DND-41 (cell line): ENCODE data around the gene NRG3.

Source experiments
- ATAC-seq: fragments of 200-7000 bp; cut with Tn5 transposase; 3 replicates; pipeline ENCODE4 v1.9.1; 2021; ENCODE audit warnings: low read depth; ENCODE audit not compliant: insufficient read depth
- DNase-seq: peaks from one replicate; pipeline ENCODE4 v3.0.0-alpha.2; 2020
- H2AFZ ChIP-seq: 2 replicates; pipeline ENCODE4 v1.6.0; 2012; ENCODE audit warnings: low read depth, low read length
- H3K27ac ChIP-seq: 2 replicates; pipeline ENCODE4 v1.5.1; 2012; ENCODE audit warnings: low read length, inconsistent platforms
- H3K27me3 ChIP-seq: fragments of 200-600 bp; sonication (generic); 2 replicates; pipeline ENCODE4 v1.6.0; 2012; ENCODE audit warnings: low read length, mild to moderate bottlenecking, inconsistent platforms; ENCODE audit not compliant: insufficient read depth, poor library complexity
- H3K36me3 ChIP-seq: 2 replicates; pipeline ENCODE4 v1.5.1; 2012; ENCODE audit warnings: low read length, inconsistent platforms; ENCODE audit not compliant: insufficient read depth
- H3K4me1 ChIP-seq: 2 replicates; pipeline ENCODE4 v1.5.1; 2012; ENCODE audit warnings: mild to moderate bottlenecking, low read length; ENCODE audit not compliant: insufficient read depth
- H3K4me2 ChIP-seq: 2 replicates; pipeline ENCODE4 v1.6.0; 2012; ENCODE audit warnings: mild to moderate bottlenecking, moderate library complexity, low read length, inconsistent platforms; ENCODE audit not compliant: insufficient read depth
- H3K4me3 ChIP-seq, 2 experiments: fragments of 200-600 bp in 1 of 2; shearing (Covaris generic) in 1 of 2; 2 replicates each; pipeline ENCODE4 v1.5.1; 2012 to 2016; ENCODE audit warnings: inconsistent platforms in 2 of 2, low read length in 2 of 2, mild to moderate bottlenecking in 2 of 2, low read depth in 1 of 2, moderate library complexity in 1 of 2
- H3K79me2 ChIP-seq: 2 replicates; pipeline ENCODE4 v1.6.0; 2012; ENCODE audit warnings: low read length, inconsistent platforms; ENCODE audit not compliant: insufficient read depth
- H3K9ac ChIP-seq: 2 replicates; pipeline ENCODE4 v1.6.0; 2012; ENCODE audit warnings: low read depth, mild to moderate bottlenecking, inconsistent platforms, low read length, moderate library complexity
- H3K9me3 ChIP-seq: 2 replicates; pipeline ENCODE4 v1.5.1; 2012; ENCODE audit warnings: low read length, moderate library complexity, mild to moderate bottlenecking, inconsistent platforms; ENCODE audit not compliant: insufficient read depth, severe bottlenecking
- H4K20me1 ChIP-seq: 2 replicates; pipeline ENCODE4 v1.6.0; 2012; ENCODE audit warnings: low read length; ENCODE audit not compliant: insufficient read depth
- EZH2 ChIP-seq: IDR thresholded peaks from 3 replicates; pipeline ENCODE4 v1.6.1; 2012; ENCODE audit warnings: borderline replicate concordance, low read depth, mild to moderate bottlenecking, moderate library complexity, low read length, inconsistent platforms; ENCODE audit not compliant: severe bottlenecking
- TF ChIP-seq, protein P1 (sequence below): IDR thresholded peaks from 2 replicates; pipeline ENCODE4 v1.5.1; 2012; ENCODE audit warnings: borderline replicate concordance, low read length, moderate library complexity, mild to moderate bottlenecking; ENCODE audit not compliant: poor library complexity, severe bottlenecking; ENCODE audit errors: extremely low read depth

NRG3 gene

DNA sequence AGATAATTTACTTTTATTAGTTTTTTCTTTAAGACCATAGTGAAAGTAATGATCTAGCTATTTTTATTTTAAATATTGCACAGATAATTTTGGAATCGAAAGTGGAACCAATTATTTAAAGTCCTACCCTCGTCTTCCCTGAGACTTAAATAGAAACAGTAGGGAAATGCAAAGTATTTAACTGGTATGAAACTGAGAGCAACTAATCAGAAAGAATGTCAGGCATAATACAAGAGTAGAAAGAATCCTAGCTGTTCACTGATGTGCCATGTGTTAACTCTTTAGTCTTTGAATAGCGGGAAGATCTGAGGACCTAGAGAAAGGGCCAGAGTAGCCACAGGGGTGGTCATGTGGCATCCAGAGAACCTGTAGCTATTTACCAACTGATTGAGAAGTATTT is 630.0 kb downstream of the NRG3 start:
- Histone ChIP-seq H3K9me3 (no peaks in the 10 kb centered on the region), H3K4me2 (no peak overlapping the region), H3K9ac (no peak overlapping the region), H3K27me3 (no peaks in the 10 kb centered on the region), H3K79me2 (no peaks in the 10 kb centered on the region), H2AFZ (no peak overlapping the region), H3K27ac (no peak overlapping the region), H3K4me3 (no peak overlapping the region), H3K4me1 (no peaks in the 10 kb centered on the region), H3K36me3 (no peaks in the 10 kb centered on the region), H4K20me1 (no peaks in the 10 kb centered on the region)
- ATAC-seq (no peak), DNase-seq (no peak)
- no peak for TF ChIP-seq EZH2
- TF ChIP-seq, protein P1, sequence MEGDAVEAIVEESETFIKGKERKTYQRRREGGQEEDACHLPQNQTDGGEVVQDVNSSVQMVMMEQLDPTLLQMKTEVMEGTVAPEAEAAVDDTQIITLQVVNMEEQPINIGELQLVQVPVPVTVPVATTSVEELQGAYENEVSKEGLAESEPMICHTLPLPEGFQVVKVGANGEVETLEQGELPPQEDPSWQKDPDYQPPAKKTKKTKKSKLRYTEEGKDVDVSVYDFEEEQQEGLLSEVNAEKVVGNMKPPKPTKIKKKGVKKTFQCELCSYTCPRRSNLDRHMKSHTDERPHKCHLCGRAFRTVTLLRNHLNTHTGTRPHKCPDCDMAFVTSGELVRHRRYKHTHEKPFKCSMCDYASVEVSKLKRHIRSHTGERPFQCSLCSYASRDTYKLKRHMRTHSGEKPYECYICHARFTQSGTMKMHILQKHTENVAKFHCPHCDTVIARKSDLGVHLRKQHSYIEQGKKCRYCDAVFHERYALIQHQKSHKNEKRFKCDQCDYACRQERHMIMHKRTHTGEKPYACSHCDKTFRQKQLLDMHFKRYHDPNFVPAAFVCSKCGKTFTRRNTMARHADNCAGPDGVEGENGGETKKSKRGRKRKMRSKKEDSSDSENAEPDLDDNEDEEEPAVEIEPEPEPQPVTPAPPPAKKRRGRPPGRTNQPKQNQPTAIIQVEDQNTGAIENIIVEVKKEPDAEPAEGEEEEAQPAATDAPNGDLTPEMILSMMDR = no peak

GRCh38 chr10:82506680-82507376 is 631.8 kb downstream of the NRG3 start:
- Histone ChIP-seq H3K9me3 (no peaks in the 10 kb centered on the region), H3K4me2 (no peak overlapping the region), H3K9ac (no peak overlapping the region), H3K4me3 (no peak overlapping the region), H3K4me1 (no peaks in the 10 kb centered on the region), H3K27ac (no peak overlapping the region), H3K27me3 (no peaks in the 10 kb centered on the region), H4K20me1 (no peaks in the 10 kb centered on the region), H3K36me3 (no peaks in the 10 kb centered on the region), H3K79me2 (no peaks in the 10 kb centered on the region), H2AFZ (no peak overlapping the region)
- DNase-seq (no peak), ATAC-seq (no peak)
- TF ChIP-seq EZH2 = no peak
- TF ChIP-seq, protein P1 = no peak

- no peak for DNase-seq
- Histone ChIP-seq H3K27ac (no peak overlapping the region), H3K27me3 (no peaks in the 10 kb centered on the region), H3K4me3 (no peak overlapping the region), H3K9ac (no peak overlapping the region), H3K79me2 (no peaks in the 10 kb centered on the region), H2AFZ (no peak overlapping the region), H3K36me3 (no peaks in the 10 kb centered on the region), H3K4me1 (no peaks in the 10 kb centered on the region), H3K4me2 (no peak overlapping the region), H4K20me1 (no peaks in the 10 kb centered on the region), H3K9me3 (no peaks in the 10 kb centered on the region)
- ATAC-seq = no peak
- TF ChIP-seq, protein P1 = no peak
- TF ChIP-seq EZH2 = no peak
Measured at GRCh38 chr10:82515256-82515655, 640.3 kb downstream of the NRG3 start.

GRCh38 chr10:82529062-82529461 is 654.1 kb downstream of the NRG3 start:
- Histone ChIP-seq H3K36me3 (no peaks in the 10 kb centered on the region), H3K27me3 (no peaks in the 10 kb centered on the region), H2AFZ (no peak overlapping the region), H3K9me3 (no peaks in the 10 kb centered on the region), H3K27ac (no peak overlapping the region), H4K20me1 (no peaks in the 10 kb centered on the region), H3K79me2 (no peaks in the 10 kb centered on the region), H3K4me1 (no peaks in the 10 kb centered on the region), H3K9ac (no peak overlapping the region), H3K4me3 (no peak overlapping the region), H3K4me2 (no peak overlapping the region)
- TF ChIP-seq, protein P1 = no peak
- no peak for TF ChIP-seq EZH2
- DNase-seq (no peak), ATAC-seq (no peak)
